Measurements from ENCODE around the gene CELA2B.

CELA2B gene

GRCh38 chr1:15526021-15526489 lies 50.2 kb downstream of the CELA2B start:
- DNase-seq (ENCODE audit: low read depth) = no peak

- peak; percentile 100 for DNase-seq (ENCODE audit: low read depth)
These were observed 50.8 kb downstream of the CELA2B start, which contains the start of gene DNAJC16 for GRCh38 chr1:15526490-15527339. Gene DNAJC16, plus strand, starts transcription at chr1:15526848. Its CDS starts 2,258 bp downstream, at chr1:15529106.

- no peak for DNase-seq (ENCODE audit: low read depth)
These were observed 55.1 kb downstream of the CELA2B start for GRCh38 chr1:15531003-15531402.

DNA sequence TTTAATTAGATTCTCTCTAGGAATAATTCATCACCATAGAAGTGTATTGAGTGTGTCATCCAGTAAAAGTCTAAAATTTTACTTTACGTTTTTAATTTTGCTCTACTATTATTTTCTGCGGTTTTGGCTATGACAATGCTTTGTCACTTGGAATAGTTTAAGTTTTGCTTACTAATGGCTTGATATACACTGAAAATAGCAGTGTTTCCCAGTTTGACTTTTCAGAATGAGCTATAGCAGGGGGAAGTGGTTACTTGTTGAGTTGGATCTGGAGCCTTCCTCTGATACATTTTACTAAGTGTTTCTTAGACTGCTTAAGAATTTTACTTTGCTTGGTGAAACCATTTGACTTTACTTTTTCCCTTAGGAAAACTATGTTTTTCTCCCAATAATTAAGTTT lies 55.8 kb downstream of the CELA2B start:
- no peak for DNase-seq (ENCODE audit: low read depth)

DNA sequence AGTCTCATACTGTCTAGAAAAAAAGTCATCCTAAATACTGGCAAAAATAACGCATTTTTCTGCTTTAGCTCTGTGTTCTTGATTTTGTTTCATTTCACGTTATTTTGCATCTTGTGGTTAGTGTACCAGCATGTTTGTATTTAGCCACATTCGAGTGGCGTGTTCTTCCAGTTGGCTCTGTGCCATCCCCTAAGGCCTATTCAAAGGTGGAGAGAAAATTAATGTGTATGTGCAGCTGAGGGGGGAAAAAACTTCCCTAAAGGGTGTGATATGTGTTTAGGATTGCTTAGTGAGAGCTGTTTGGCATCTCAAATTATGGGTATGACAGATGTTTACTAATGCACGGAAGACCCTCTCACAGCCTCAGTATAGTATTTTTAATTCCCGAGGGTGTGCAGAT lies 62.9 kb downstream of the CELA2B start:
- DNase-seq (ENCODE audit: low read depth) = no peak

- no peak for DNase-seq (ENCODE audit: low read depth)
These were observed 64.3 kb downstream of the CELA2B start for GRCh38 chr1:15540186-15540585.
